Activated CD8-positive, alpha-beta memory T cell treated with anti-CD3 and anti-CD28 coated beads, Interleukin-2, amount 50 U/mL, for 1 hour (primary cell): Measurements from ENCODE around the gene PCDH9.

Source experiments
- DNase-seq: peaks from one replicate; pipeline ENCODE4 v3.0.0-alpha.2; 2020; ENCODE audit errors: extremely low read depth

The PCDH9 gene

DNA sequence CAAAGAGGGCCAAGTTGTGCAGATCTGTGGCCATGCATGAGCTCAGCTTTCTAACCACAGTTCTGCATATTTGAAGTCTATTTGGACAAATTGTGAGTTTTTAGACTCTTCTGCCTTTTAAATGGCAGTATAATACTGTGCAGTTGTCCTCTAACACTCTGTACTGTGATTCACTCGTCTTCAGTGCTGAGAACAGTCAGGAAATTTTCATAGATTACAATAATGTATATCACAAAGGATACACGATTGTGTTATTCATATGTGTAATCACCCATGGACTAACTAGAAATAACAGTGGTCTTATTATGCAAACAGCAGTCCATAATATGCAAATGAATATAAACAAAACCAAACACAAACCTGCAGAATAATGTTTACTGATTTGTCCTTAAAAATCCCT is 259.1 kb downstream of the PCDH9 start:
- no peak for DNase-seq

DNA sequence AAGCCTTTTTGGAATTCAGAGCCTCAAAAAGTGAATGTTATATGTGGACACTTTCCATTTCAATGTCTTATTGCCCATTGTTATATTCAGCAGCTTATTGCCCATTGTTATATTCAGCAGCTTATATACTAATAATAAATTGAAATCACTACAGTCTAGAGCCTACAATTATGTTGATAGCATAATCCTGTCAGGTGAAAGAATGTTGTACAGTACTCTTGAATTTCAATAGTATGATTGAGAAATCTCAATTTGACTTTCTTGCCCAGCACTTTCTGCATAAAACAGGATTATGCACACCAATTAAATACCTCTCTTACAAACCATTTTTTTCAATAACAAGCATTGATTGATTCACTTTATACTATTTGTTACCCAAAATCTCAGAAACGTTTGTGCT is 260.8 kb downstream of the PCDH9 start:
- DNase-seq, result no peak

DNA sequence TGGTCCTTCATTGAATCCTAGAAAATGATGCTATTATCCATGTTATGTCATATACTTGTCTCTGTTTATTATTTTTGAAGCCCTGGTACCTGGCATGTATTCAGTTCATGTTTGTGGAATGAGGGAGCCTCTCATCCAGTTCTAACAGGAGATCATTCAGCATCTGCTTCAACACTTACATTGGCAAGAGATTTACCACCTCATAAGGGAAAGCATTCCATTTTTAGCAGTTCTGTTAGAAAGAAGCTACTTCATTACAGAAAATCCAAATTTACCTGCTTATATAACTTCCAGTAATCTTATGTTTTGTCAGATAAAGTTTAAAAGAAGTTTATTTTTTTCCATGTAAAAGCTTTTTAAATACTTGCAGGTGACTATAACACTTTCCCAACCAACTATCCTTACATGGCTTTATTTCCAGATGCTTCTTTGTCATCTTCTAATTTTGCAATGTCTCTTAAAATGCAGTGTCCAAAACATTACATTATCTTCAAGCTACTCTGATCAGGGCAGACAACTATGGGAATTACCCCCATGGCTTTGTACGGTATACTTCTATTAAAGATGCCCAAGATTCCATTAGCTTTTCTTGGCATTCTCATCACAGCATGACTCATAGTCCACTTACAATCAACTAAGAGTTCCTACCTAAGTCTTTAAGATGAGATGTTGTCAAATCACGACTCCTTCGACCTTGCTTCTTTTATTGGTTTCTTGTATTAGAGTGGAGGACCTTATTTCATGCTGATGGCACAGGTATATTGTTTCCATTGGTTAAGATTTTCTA is 262.1 kb downstream of the PCDH9 start:
- DNase-seq, result no peak

DNA sequence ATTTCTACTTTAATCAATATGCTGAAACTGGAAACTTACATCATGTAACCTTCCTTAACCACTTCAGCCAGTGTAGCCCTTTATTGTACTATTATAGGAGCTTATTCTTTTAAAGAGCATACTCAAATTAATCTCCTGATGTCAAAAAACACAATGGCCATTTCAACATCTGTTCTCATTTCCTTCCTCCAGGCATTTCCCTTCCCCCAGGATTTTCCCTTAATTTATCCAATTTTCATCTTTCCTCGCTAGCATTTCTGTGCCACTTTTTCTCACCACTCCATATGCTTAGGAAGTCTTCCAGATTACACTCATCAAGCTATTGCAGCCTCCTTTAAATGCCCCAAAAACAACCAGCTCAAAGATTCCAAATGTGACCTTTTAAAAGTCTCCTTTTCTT is 265.0 kb downstream of the PCDH9 start:
- DNase-seq, result no peak

DNA sequence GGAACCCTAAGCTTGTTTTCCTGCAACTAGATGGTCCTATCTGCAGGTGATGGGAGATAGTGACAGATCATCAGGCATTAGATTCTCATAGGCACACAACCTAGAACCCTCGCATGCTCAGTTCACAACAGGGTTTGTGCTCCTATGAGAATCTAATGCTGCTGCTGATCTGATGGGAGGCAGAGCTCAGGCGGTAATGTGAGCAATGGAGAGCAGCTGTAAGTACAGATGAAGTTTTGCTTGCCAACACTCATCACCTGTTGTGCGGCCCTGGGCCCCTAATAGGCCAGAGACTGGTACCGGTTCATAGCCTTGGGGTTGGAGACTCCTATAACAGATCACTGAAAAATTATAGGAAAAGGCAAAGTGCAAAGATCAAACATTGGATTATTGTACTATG is 267.2 kb downstream of the PCDH9 start:
- DNase-seq, result no peak

DNA sequence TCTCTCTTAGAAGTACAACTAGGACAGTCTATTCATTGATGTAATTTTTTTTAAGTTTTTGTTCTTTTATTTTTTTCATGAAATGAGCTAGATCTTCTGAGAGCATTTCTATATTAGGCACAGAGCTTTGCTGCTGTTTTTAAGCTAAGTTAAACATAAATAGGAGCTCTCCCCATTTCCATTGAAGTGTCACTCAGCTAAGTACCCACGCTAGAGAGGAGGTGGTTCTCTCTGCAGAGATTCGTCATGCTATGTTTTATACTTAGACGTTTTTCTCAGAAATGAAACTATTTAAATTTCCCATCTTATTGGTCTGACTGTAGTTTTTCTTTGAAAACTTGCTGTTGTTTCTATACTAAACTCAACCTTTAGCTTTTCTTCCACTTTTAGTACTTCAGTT is 271.5 kb downstream of the PCDH9 start:
- DNase-seq, result no peak

DNA sequence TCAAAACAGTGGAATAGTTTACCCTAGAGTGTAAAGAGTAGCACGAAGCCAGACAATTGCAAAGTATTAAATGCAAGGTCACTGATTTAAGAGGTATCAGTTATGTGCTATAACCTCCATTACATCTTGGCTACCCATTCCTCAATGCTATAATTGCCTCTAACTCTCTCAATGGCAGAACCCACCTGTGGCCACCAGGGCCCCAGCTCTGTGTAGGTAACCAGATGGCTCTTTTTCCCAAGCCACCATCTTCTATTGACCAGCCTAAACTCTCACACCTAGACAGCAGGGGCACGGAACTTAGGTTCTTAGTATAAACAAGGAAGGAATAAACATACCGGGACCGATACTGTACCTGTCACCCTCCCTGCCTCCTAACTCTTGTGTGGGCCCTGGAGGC is 277.6 kb downstream of the PCDH9 start:
- DNase-seq, result no peak

DNA sequence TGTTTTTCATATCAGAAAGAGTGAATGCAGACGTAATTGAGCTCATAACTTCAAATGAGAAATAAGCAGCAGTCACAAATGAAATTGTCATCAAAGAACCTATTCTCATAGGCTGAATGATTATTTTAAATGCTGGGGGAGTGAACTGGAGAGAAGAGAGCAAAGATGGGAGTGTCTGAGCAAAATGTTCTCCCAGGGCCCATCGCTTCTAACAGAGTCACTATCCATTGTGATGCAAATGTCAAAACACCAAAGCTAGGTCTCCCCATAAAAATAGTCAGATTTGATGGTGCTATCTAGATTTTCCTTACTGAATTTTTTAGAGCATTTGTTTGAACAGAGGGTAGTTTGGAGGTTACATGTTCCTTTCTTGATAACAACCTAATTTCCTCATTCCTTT is 278.7 kb downstream of the PCDH9 start:
- DNase-seq, result no peak

DNA sequence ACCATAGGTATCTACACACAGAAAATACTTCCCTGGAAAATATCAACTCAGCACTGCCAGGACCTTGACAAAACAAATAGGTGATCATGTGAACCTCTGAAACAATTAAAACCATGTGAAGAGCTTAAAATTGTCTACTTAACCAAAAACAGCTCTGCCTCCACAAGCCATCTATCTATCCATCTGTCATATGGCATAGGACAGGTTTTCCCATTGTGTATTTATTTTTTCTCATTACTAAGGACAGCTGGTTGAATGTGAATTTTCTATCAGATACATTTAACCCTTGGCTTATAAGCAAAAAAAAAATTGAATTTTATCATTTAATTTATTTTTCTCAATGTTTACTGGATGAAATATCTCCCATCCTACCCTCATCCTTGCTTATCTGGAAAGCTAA is 279.5 kb downstream of the PCDH9 start:
- no peak for DNase-seq

DNA sequence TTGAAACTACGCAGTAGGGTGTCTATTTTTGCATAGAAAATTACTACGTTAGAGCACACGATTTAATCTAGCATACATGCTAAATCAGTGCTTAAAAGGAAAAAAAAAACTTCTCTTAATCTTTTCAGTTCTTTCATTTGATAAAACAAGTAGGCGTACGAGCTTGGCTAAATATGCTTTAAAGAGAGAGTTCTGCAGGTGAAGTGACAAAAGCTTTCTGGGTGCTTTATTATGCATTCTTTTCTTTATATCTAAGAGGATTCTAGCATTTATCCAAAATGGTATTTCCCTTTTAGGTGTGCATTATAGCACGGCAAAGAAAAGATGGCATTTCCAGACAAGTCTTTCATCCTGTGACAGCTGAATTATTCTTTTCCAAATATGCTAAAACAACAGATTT is 281.2 kb downstream of the PCDH9 start:
- no peak for DNase-seq

DNA sequence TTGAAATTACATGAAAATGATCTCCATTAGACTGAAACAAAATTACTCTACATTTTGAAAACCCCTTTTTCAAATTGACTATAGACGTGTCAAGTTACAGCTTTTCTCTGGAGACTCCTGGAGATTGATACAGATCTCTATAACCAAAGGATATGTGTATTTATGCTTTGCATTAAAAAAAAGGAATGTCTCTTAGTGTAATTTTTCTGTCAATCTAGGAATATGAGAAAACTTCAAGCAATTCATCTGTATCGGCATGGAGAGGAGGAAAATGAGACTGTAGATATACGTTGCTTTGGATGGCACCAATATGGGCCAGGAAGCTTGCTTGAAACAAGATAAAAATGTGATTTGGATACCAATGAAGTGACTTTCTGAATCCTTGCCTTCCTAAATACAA is 286.6 kb downstream of the PCDH9 start:
- DNase-seq, result no peak

DNA sequence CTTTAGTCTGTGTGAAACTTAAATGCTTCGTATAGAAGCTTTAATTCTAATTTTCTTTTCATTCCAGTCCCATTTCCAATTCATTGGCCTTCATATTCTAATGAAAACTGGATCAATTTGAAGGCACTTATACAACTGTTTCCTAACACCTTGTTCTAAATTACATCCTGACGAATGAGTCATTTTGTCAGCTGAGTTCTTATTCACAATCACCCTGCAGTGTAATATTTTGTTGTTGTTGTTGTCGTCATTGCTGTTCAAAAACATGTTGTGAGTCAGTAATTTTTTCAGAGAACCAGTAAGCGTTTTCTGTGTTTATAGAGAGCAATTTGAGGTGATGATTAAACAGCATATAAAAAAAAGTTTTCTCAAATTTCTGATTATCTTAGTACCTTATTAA is 290.0 kb downstream of the PCDH9 start:
- DNase-seq, result no peak

DNA sequence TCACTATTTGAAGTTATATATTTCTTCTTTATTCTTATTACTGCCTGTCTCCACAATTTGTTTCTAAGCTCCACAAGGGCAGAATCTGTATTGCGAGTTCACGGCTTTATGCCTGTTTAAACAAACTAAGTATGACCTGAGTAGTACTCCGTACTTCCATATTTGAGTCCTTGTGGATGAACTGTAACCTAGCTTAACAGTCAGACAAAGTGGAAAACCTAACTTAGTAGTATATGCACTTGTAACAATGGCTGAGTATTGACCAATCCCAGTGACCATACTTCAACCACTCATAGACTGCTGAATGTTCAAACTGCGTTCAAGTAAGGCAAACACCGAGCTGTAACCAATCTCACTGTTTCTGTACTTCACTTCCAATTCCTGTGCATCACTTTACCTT is 292.7 kb downstream of the PCDH9 start:
- DNase-seq, result no peak

DNA sequence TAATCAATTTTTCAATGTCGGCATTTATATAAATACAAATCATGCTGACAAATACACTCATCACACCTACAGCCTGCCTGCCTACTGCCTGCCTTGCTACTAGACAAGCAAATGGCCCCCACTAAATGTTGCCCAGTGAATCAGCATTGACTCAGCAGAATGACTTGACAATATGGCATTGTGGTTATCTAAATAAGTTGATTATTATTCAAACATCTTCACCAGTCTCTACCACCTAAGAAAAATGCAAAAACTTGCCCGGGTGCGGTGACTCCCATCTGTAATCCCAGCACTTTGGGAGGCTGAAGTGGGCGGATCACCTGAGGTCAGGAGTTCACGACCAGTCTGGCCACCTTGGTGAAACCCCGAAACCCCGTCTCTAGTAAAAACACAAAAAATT is 296.1 kb downstream of the PCDH9 start:
- DNase-seq, result no peak

DNA sequence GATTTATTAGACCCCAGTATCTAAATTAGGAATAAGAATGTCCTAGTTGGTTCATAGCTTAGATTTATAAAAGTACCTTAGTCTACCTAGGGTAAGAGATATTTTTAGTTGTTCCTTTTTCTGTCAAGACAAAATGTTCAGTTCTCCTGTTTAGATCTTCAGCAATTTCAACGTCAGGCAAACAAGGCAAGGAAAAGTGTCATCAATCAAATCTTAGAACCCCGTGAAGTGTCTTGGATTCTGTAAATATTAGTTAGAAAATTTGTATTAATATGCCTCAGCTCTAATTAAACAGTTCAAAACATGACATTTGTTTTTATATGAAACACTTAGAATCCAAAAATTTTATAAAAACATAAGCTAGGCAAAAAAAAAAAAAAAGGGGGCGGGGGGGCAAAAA is 296.6 kb downstream of the PCDH9 start:
- DNase-seq, result no peak

DNA sequence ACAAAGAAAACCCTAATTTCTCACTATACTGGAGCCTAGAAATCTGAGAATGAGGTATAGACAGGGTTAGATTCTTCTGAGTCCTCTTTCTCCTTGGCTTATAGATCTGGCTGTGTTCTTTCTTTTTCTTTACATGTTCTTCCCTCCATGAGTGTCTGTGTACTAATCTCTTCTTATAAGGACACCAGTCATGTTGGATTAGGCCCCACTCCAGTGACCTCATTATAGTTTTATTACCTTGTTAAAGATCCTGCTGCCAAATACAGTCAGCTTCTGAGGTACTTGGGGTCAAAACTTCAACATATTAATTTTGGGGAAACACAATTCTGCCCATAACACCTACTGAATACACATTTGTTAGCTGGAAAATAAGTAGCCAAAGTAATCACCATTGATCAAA is 302.6 kb downstream of the PCDH9 start:
- no peak for DNase-seq

DNA sequence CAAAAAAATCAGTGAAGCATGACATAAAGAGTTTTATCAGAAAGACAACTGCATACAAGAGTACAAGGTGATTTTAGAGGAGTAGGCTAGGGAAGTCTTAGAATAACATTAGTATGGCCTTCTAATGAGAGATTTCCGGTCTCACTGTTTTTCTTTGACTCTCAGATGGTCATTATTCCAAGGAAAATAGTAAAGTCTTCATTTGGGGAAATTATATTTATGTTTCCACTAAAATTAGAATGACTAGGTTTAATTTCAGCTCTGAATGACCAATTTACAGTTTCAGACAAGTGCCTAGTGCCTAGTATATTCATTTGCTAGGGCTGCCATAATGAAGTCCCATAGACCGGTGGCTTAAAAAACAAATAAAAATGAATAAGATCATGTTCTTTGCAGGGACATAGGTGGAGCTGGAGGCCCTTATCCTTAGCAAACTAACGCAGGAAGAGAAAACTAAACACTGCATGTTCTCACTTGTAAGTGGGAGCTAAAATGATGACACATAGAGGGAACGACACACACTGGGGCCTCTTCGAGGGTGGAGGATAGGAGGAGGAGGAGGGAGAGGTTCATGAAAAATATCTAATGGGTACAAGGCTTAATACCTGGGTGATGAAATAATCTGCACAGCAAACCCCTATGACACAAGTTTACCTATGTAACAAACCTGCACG is 303.1 kb downstream of the PCDH9 start:
- DNase-seq, result no peak

DNA sequence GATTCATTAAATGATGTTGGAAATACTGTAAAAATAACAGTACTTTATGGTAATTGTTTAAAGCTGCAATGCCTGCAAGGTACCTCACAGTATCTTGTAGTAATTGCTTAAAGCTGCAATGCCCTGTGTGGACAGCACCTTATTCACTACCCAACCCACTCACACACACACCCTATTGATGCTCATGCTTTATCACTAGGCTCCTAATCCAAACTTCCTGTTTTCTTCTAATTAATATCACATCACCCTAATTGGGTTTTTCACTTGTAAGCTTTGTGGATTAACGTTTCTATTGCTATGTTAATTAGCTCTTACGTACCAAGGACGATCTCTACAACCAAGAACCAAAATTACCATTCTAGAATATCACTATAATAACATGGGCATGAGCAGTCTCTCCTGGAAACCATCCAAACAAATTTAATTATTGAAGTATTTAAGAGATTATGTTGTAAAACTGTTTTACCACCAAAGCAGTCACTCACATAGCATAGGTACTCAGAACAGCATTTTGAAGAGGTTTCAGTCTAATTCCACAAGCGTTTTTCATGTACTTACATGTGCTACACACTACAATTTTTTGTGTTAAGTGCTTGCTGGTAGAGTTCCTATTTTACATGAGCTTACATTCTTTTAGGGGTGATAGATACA is 303.8 kb downstream of the PCDH9 start:
- DNase-seq, result no peak

DNA sequence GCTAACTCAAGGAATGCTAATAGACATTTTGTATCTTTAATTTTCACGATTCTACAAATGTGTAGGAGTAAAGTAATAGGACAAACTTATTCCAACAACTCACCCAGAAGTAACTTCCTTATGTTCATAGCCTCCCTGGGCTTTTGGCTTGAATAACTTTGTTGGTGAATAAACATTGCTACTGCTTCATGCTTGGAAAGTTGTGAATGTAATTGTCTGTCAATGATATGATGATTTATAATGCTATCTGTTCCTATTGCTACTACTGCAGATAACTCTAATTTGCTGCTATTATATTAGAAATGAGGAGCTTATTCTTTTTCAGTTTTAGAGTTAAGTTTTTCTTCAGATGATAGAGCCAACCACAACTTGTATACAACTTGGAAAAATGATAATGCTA is 307.7 kb downstream of the PCDH9 start:
- DNase-seq, result no peak

DNA sequence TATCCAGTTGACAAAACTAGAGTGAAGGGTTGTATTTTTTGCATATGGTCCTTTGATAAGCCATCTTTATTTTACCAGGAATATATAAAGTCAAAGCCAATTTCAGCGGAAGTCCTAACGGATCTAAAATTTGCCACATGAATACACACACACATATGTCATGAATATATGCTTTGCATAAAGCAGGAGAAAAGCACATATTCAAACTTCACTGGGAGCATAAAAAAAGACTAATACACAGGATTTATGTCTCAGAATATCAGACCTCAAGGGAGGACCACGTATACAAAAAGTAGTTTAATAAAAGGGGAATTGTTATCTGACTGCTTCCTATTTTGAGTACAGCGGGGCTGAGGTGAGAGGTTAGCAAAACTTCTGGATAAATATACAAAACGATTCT is 308.7 kb downstream of the PCDH9 start:
- DNase-seq, result no peak

DNA sequence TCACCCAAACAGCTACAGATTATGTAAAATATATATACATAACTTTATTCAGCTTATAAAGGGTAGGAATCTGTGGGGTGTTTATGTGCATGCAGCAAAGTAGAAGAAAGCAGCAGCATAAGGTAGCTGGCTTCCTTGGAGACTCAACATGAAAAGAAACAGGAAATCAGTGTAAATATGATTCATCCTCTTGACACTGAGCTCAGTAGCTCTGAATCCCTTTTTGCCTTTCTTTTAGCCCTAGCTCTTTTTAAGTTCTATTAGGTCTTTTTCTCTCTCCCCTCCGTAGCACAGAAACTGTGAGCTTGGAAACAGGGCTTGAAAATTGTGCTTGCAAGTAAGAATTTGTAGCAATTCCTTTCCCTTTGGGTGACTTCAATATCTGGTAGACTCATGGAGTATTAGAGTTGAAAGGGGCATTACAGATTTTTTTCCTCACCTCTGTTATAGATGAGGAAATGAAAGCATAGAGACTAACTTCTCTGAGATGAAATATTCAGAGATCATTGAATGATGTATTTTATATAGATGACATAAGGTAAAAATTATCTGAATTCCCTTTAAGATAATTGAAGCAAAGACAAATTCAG is 314.4 kb downstream of the PCDH9 start:
- DNase-seq, result no peak

DNA sequence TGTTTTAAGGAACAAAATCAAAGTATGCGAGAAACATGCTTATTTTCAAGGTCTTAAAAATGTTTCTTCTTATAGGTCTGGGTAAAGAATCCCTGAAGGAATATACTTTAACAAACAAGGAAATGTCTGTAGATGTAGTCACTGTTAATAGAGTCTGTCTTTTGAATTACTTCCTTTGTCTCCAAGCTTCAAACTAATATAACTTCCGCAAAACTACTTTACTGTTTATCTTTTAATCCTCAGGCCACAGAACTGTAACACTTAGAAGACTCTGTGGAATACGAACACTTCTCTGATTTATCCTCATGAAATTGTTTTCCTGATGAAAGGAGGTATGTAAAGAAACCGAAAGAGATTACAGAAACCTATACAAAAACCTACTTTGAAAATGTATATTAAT is 316.0 kb downstream of the PCDH9 start:
- DNase-seq, result no peak

DNA sequence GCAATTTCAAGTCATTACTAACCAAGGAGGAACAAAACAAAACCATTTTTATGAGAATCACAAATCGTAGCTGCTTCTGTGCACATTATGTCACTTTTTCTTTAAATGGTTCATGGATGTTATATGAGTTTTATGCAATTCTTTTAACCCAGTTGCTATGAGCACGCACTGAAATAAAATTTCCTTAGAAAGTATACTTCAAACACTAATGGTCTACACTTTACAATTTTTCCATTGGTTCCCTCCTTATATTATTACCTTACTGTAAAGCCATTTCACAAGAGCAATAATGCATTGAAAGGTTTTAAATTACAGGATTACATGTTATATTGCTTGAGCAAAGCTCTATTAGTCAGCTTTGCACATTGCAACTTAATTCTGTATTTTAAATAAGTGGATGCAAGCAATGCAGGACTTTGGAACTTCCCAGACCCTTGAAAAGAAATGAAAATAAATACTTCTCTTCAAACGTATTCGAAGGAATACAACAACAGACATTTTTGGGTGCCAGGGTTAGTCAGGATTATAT is 318.7 kb downstream of the PCDH9 start:
- no peak for DNase-seq
